Measurements from ENCODE around the gene NTRK3. TPM values are rescaled to one million over a fixed set of nuclear protein-coding genes. Genes with fewer than 3 reads are reported as not detected.

Gene NTRK3
- total RNA-seq, 2 experiments from 2014 or later: not detected

DNA sequence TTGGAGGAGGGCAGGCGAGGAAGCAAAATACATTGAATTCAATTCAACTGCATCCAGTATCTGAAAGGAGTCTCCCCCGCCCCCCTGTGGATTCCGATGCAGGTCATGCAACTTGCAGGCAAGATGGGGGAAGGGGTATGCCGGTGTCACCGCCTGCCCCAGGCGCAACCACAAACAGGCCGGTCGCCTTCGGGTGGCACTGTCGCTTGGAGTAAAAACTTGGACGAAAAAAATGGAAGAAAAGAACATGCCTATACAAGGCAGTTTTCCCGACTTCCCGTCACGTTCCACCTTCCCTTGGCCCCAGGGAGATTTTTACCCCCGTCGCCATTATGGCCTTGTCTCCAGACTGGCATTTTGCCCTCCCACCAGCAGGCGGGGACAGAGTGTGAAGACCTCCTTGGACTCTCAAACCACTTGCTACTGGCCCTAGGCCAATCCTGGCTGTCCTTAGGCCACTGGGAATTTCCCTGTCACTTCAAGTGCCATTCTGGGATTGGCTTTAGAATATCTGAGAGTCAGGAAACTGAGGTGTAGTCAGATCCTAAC, 1.6 kb upstream of the NTRK3 start:
- Mint-ChIP-seq H3K4me1 (ENCODE audit: low read depth) (peaks cover 19% of the 10 kb centered on the region), H3K4me3 (no peak overlapping the region), H3K27me3 (peaks cover 58% of the 10 kb centered on the region), H3K9me3 (no peaks in the 10 kb centered on the region), H3K36me3 (ENCODE audit: low read depth) (no peaks in the 10 kb centered on the region), H3K27ac (no peak overlapping the region)
- intact Hi-C loops (cut with micrococcal nuclease): no loop called here
- DNase-seq (peak; percentile 27), ATAC-seq (no peak)
- POLR2A ChIA-PET: no interaction called here
- TF ChIP-seq, protein P1, sequence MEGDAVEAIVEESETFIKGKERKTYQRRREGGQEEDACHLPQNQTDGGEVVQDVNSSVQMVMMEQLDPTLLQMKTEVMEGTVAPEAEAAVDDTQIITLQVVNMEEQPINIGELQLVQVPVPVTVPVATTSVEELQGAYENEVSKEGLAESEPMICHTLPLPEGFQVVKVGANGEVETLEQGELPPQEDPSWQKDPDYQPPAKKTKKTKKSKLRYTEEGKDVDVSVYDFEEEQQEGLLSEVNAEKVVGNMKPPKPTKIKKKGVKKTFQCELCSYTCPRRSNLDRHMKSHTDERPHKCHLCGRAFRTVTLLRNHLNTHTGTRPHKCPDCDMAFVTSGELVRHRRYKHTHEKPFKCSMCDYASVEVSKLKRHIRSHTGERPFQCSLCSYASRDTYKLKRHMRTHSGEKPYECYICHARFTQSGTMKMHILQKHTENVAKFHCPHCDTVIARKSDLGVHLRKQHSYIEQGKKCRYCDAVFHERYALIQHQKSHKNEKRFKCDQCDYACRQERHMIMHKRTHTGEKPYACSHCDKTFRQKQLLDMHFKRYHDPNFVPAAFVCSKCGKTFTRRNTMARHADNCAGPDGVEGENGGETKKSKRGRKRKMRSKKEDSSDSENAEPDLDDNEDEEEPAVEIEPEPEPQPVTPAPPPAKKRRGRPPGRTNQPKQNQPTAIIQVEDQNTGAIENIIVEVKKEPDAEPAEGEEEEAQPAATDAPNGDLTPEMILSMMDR (IDR thresholded peaks at IDR 0.05): no peak
- CTCF ChIA-PET: interaction anchor here (0.7 to 1.0 kb wide), 3 partner anchors 11 to 89 kb away, joined by 3 read pairs; no protein-coding TSS in a partner anchor

DNA sequence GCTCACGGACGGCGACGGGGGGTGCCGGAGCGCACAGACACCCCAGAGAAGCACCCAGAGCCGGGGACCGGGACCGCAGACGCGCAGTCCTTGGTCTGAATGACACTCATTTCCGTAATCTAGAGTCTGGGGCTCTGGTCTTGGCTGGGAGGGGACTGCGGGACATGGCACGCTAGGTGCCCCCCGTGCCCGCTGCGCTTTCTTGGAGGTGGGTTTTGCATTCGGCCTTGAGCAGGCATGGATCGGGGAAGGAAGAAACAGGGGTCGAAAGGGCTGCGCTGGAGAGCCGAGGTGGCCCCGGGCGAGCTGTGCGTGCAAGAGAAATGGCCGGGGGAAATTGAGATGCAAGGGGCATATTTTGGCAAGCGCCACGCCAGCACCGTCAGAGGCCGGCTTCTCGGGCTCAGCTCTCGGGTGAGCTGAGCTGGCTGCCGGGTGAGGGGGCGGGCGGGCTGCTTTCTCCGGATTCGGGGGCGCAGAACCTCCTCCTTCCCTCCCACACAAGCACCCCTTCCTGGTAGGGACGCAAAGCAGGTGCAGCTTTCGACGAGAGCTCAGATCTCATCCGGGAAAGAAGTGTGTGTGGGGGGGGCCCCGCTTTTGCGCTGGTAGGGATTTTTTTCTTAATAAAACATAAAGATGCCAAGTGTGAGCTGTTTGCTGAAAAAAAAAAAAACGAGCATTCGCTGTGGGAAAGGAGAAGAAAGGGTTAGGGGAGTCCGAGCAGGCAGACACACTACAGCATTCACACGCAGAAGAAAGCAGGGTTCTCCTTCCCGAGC, 963 bp upstream of the NTRK3 start:
- ATAC-seq (peak; percentile 66), DNase-seq (peak; percentile 49)
- TF ChIP-seq, protein P1 (IDR thresholded peaks at IDR 0.05): no peak
- POLR2A ChIA-PET: no interaction called here
- CTCF ChIA-PET: interaction anchor here (0.7 to 1.0 kb wide), 3 partner anchors 10 to 90 kb away, joined by 3 read pairs; no protein-coding TSS in a partner anchor
- Mint-ChIP-seq H3K27me3 (peaks cover 61% of the 10 kb centered on the region), H3K4me3 (peak overlapping the region; percentile 66), H3K9me3 (no peaks in the 10 kb centered on the region), H3K27ac (no peak overlapping the region), H3K36me3 (ENCODE audit: low read depth) (no peaks in the 10 kb centered on the region), H3K4me1 (ENCODE audit: low read depth) (peaks cover 19% of the 10 kb centered on the region)
- intact Hi-C loops (cut with micrococcal nuclease): no loop called here

DNA sequence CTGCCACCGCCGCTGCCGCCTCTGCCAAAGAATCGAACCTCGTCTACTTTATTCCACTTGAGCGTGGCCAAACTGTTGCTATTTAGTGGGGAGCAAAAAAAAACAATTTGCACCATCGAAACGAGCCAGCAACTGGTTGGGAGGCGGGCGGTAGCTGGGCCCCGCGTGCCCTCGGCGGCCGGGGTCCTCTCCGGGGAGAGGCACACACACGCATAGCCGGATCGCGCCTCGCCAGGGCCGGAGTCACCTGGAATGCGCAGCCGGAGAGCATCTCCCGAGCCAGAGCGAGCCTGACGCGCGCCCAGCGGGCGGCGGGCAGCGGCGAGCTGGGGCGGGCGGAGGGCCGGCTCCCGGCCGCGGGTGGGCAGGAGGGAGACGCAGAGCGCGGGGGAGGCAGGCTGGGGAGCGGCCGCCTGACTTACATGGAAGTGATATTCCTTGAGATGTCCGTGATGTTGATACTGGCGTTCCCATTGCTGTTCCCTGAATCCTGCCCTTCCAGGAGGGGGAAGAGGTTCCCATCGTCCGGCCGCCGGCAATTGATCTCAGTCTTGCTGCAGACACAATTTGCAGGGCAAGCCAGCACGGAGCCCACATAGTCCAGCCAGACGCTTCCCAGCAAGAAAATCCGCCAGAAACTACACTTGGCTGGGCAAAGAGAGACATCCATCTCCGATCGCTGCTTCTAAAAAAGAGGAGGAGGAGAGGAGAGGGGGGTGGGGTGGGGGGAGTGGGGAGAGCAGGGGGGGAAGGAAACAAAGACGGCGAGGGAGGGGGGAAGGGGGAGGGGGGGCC, 858 bp downstream of the NTRK3 start:
- Mint-ChIP-seq H3K4me1 (ENCODE audit: low read depth) (peaks cover 19% of the 10 kb centered on the region), H3K27ac (no peak overlapping the region), H3K4me3 (no peak overlapping the region), H3K9me3 (no peaks in the 10 kb centered on the region), H3K27me3 (peaks cover 59% of the 10 kb centered on the region), H3K36me3 (ENCODE audit: low read depth) (no peaks in the 10 kb centered on the region)
- intact Hi-C loops (cut with micrococcal nuclease): no loop called here
- no peak for ATAC-seq
- DNase-seq: no peak
- ChIA-PET POLR2A (no interaction called here), CTCF (interaction anchor here (2.1 kb wide), 1 partner anchor 11 kb away, joined by 11 read pairs; no protein-coding TSS in a partner anchor)
- TF ChIP-seq, protein P1 (IDR thresholded peaks at IDR 0.05): no peak

DNA sequence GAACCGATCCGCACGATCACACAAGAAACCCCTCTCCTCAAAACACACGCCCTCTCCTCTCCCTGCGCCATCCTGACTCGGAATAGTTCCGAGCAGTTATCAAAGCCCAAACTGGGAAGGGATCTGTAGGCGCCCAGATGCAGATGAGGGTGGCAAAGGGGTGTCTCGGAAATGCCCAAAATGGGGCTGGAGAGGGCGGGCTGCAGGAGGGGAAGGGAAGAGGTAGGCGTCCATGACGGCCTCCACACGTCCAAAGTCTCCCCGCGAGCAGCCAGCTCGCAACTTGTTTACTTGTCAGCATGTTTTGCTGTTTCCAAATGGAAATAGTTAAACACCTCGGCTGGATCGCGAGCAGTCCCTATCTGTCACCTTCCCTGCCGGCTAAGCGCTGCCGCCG, 1.5 kb downstream of the NTRK3 start:
- no peak for ATAC-seq
- Mint-ChIP-seq H3K4me1 (ENCODE audit: low read depth) (peaks cover 19% of the 10 kb centered on the region), H3K27me3 (peaks cover 58% of the 10 kb centered on the region), H3K9me3 (no peaks in the 10 kb centered on the region), H3K27ac (no peak overlapping the region), H3K36me3 (ENCODE audit: low read depth) (no peaks in the 10 kb centered on the region), H3K4me3 (no peak overlapping the region)
- DNase-seq: no peak
- intact Hi-C loops (cut with micrococcal nuclease): no loop called here
- TF ChIP-seq, protein P1 (IDR thresholded peaks at IDR 0.05): no peak
- CTCF ChIA-PET: interaction anchor here (2.1 kb wide), 1 partner anchor 10 kb away, joined by 11 read pairs; no protein-coding TSS in a partner anchor
- POLR2A ChIA-PET: no interaction called here
